Ovary (tissue), 3 donors: Measurements from ENCODE around the gene PDE3B.

ENCODE experiments used
- EP300 ChIP-seq: sonication (generic); formaldehyde crosslinking; IDR thresholded peaks from one replicate; pipeline ENCODE4 v1.6.1; 2017; ENCODE audit warnings: antibody characterized with exemption
- TF ChIP-seq, protein P1 (sequence below), 3 donors: fragments of 450-650 bp in 2 of 3; fragments of 200-600 bp in 1 of 3; IDR thresholded peaks; one replicate each; pipeline versions ENCODE4 v1.5.1 to v1.8.0; 2016 to 2022; ENCODE audit warnings: antibody characterized with exemption in 3 of 3, mild to moderate bottlenecking in 1 of 3
- donor health status: DM: no; HTN: no; CAD: no.

DNA sequence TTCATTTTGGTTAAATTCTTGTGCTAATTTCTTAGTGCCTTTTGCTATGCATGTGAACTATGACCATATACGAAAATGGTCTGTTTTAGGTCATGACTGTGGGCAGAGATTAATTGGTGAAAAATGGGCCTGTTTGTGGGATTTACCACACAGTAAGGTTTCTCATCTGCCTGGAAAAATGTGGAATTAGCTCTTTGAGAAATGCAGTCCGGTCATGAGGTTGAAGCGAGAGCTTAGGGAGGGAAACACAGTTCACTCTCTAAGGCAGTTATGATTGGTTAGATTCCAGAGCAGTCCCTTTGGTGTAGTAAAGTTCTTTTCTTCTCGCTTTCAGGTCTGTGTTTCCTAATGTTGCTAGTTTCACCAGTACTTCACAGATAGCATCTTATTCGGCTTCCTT is 1.2 kb upstream of the PDE3B start:
- TF ChIP-seq EP300, result no peak
- TF ChIP-seq, protein P1, sequence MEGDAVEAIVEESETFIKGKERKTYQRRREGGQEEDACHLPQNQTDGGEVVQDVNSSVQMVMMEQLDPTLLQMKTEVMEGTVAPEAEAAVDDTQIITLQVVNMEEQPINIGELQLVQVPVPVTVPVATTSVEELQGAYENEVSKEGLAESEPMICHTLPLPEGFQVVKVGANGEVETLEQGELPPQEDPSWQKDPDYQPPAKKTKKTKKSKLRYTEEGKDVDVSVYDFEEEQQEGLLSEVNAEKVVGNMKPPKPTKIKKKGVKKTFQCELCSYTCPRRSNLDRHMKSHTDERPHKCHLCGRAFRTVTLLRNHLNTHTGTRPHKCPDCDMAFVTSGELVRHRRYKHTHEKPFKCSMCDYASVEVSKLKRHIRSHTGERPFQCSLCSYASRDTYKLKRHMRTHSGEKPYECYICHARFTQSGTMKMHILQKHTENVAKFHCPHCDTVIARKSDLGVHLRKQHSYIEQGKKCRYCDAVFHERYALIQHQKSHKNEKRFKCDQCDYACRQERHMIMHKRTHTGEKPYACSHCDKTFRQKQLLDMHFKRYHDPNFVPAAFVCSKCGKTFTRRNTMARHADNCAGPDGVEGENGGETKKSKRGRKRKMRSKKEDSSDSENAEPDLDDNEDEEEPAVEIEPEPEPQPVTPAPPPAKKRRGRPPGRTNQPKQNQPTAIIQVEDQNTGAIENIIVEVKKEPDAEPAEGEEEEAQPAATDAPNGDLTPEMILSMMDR (IDR thresholded peaks at IDR 0.05), result no peak
